Upper lobe of left lung (tissue), 4 donors: ENCODE data around the gene KRTAP29-1.

ENCODE experiments used
- POLR2A ChIP-seq, 4 donors: fragments of 450-650 bp; IDR thresholded peaks; one replicate each; pipeline ENCODE4 v1.5.1; 2016 to 2017; ENCODE audit warnings: antibody characterized with exemption in 4 of 4, mild to moderate bottlenecking in 2 of 4
- TF ChIP-seq, protein P1 (sequence below), 6 experiments: fragments of 450-650 bp in 4 of 6; fragments of 200-600 bp in 2 of 6; sonication (generic) in 2 of 6; IDR thresholded peaks; one replicate each; pipeline ENCODE4 v1.5.1; 2016 to 2019; ENCODE audit warnings: antibody characterized with exemption in 6 of 6

- TF ChIP-seq, protein P1, sequence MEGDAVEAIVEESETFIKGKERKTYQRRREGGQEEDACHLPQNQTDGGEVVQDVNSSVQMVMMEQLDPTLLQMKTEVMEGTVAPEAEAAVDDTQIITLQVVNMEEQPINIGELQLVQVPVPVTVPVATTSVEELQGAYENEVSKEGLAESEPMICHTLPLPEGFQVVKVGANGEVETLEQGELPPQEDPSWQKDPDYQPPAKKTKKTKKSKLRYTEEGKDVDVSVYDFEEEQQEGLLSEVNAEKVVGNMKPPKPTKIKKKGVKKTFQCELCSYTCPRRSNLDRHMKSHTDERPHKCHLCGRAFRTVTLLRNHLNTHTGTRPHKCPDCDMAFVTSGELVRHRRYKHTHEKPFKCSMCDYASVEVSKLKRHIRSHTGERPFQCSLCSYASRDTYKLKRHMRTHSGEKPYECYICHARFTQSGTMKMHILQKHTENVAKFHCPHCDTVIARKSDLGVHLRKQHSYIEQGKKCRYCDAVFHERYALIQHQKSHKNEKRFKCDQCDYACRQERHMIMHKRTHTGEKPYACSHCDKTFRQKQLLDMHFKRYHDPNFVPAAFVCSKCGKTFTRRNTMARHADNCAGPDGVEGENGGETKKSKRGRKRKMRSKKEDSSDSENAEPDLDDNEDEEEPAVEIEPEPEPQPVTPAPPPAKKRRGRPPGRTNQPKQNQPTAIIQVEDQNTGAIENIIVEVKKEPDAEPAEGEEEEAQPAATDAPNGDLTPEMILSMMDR (IDR thresholded peaks at IDR 0.05): no peak
- TF ChIP-seq POLR2A (IDR thresholded peaks at IDR 0.05): no peak
Observed at GRCh38 chr17:41327411-41328120, 24.9 kb upstream of the KRTAP29-1 start.
